IMR-90 (cell line): ENCODE data around the gene MYLK4. TPM values are rescaled to one million over a fixed set of nuclear protein-coding genes. Genes with fewer than 3 reads are reported as not detected.
A peak's percentile ranks its signal among the peaks of the same experiment; 100 is the strongest.

Experiments used
- ATAC-seq: fragments of 200-7000 bp; cut with Tn5 transposase; 2 replicates; pipeline ENCODE4 v1.9.1; 2020; ENCODE audit warnings: low read depth, mild to moderate bottlenecking, moderate library complexity
- BruUV-seq: library from RNA; stranded (reverse); fragments of 400-500 nt; replicated peaks from 2 replicates; lab custom pipeline; 2021; lab: Mats Ljungman, UMichigan
- CTCF ChIA-PET: fragments of 300-600 bp; formaldehyde crosslinking; extraction: SDS; loops from one replicate; lab custom pipeline; 2021; ENCODE audit warnings: antibody characterized with exemption; lab: Yijun Ruan, JAX
- POLR2A ChIA-PET: fragments of 300-600 bp; sonication (Branson Sonifier 250); formaldehyde crosslinking; loops from one replicate; lab custom pipeline; 2022; ENCODE audit warnings: antibody characterized with exemption; ENCODE audit not compliant: unreplicated experiment; lab: Charles Lee
- DNase-seq: peaks from one replicate; pipeline ENCODE4 v3.0.0; 2013
- H2AFZ ChIP-seq: replicated peaks from 2 replicates; pipeline ENCODE3; 2013; ENCODE audit warnings: low read length, mild to moderate bottlenecking; ENCODE audit not compliant: poor library complexity
- H2AK5ac ChIP-seq: 2 replicates; pipeline ENCODE4 v1.6.1; 2013; ENCODE audit warnings: low read depth, low read length, inconsistent platforms
- H2AK9ac ChIP-seq: replicated peaks from 2 replicates; pipeline ENCODE3; 2013; ENCODE audit warnings: mild to moderate bottlenecking, low read depth, low read length, moderate library complexity; ENCODE audit not compliant: poor library complexity
- H2BK120ac ChIP-seq: 2 replicates; pipeline ENCODE4 v1.6.1; 2013; ENCODE audit warnings: low read depth, low read length, inconsistent platforms
- H2BK15ac ChIP-seq: 3 replicates; pipeline ENCODE4 v1.6.1; 2013; ENCODE audit warnings: low read depth, low read length, inconsistent platforms
- H2BK20ac ChIP-seq: 2 replicates; pipeline ENCODE4 v1.6.1; 2013; ENCODE audit warnings: low read depth, mild to moderate bottlenecking, inconsistent platforms, low read length, moderate library complexity
- H2BK5ac ChIP-seq: 2 replicates; pipeline ENCODE4 v1.6.1; 2013; ENCODE audit warnings: mild to moderate bottlenecking, low read depth, low read length, inconsistent platforms; ENCODE audit not compliant: poor library complexity, severe bottlenecking
- H3K14ac ChIP-seq: replicated peaks from 2 replicates; pipeline ENCODE4 v1.6.1; 2013; ENCODE audit warnings: low read depth, low read length, inconsistent platforms
- H3K18ac ChIP-seq: 2 replicates; pipeline ENCODE4 v1.6.1; 2013; ENCODE audit warnings: low read depth, low read length, control low read depth
- H3K23ac ChIP-seq: 2 replicates; pipeline ENCODE4 v1.6.1; 2013; ENCODE audit warnings: low read depth, low read length, inconsistent platforms
- H3K27ac ChIP-seq: 2 replicates; pipeline ENCODE4 v1.5.1; 2013; ENCODE audit warnings: mild to moderate bottlenecking, control low read depth, low read length; ENCODE audit not compliant: insufficient read depth
- H3K27me3 ChIP-seq: 2 replicates; pipeline ENCODE4 v1.6.1; 2013; ENCODE audit warnings: low read length; ENCODE audit not compliant: control insufficient read depth, insufficient read depth
- H3K36me3 ChIP-seq: 2 replicates; pipeline ENCODE4 v1.6.1; 2013; ENCODE audit warnings: low read length, mixed read lengths; ENCODE audit not compliant: control insufficient read depth, insufficient read depth
- H3K4ac ChIP-seq: 2 replicates; pipeline ENCODE4 v1.6.1; 2013; ENCODE audit warnings: low read depth, low read length, inconsistent platforms
- H3K4me1 ChIP-seq: 2 replicates; pipeline ENCODE4 v1.6.1; 2013; ENCODE audit warnings: low read length, mixed read lengths; ENCODE audit not compliant: control insufficient read depth, insufficient read depth
- H3K4me2 ChIP-seq: 2 replicates; pipeline ENCODE4 v1.6.1; 2013; ENCODE audit warnings: low read depth, mild to moderate bottlenecking, control low read depth, low read length, moderate library complexity
- H3K4me3 ChIP-seq: 2 replicates; pipeline ENCODE4 v1.5.1; 2013; ENCODE audit warnings: low read depth, mild to moderate bottlenecking, control low read depth, low read length, moderate library complexity; ENCODE audit not compliant: insufficient read depth
- H3K56ac ChIP-seq: 2 replicates; pipeline ENCODE4 v1.6.1; 2013; ENCODE audit warnings: low read length, inconsistent platforms; ENCODE audit not compliant: insufficient read depth; ENCODE audit errors: extremely low read depth
- H3K79me1 ChIP-seq, 2 experiments: 2 replicates each; pipeline ENCODE4 v1.6.1; 2013; ENCODE audit warnings: low read length in 2 of 2, inconsistent platforms in 1 of 2, low read depth in 1 of 2
- H3K9ac ChIP-seq: 2 replicates; pipeline ENCODE4 v1.6.1; 2013; ENCODE audit warnings: low read depth, low read length, control low read depth
- H3K9me1 ChIP-seq: 2 replicates; pipeline ENCODE4 v1.6.1; 2013; ENCODE audit warnings: low read length, inconsistent platforms; ENCODE audit not compliant: insufficient read depth
- H3K9me3 ChIP-seq: 2 replicates; pipeline ENCODE4 v1.6.1; 2013; ENCODE audit warnings: low read length; ENCODE audit not compliant: control insufficient read depth, insufficient read depth
- H4K20me1 ChIP-seq: 2 replicates; pipeline ENCODE4 v1.6.1; 2013; ENCODE audit warnings: low read length, inconsistent platforms; ENCODE audit not compliant: insufficient read depth
- H4K5ac ChIP-seq: 2 replicates; pipeline ENCODE4 v1.6.1; 2013; ENCODE audit warnings: mild to moderate bottlenecking, low read depth, low read length, control low read depth
- H4K8ac ChIP-seq, 2 experiments: 2 replicates each; pipeline ENCODE4 v1.6.1; 2013; ENCODE audit warnings: low read depth in 2 of 2, low read length in 2 of 2, control low read depth in 1 of 2, inconsistent platforms in 1 of 2
- H4K91ac ChIP-seq: 2 replicates; pipeline ENCODE4 v1.6.1; 2013; ENCODE audit warnings: low read depth, low read length, inconsistent platforms; ENCODE audit not compliant: insufficient read depth
- CHD1 ChIP-seq: IDR thresholded peaks from 2 replicates; pipeline ENCODE4 v1.6.1; 2012; ENCODE audit warnings: low read depth, low read length, improper control_type of control experiment
- CTCF ChIP-seq: conservative IDR thresholded peaks from 2 replicates; pipeline ENCODE4 v1.5.1; 2012; ENCODE audit warnings: mild to moderate bottlenecking, low read depth, low read length, improper control_type of control experiment
- FOS ChIP-seq: fragments of 150-350 bp; IDR thresholded peaks from 2 replicates; pipeline ENCODE4 v1.6.1; 2016; ENCODE audit warnings: low read depth, low read length
- MAZ ChIP-seq: IDR thresholded peaks from 2 replicates; pipeline ENCODE4 v1.6.1; 2012; ENCODE audit warnings: low read depth, mild to moderate bottlenecking, low read length, improper control_type of control experiment, moderate library complexity, borderline replicate concordance
- MXI1 ChIP-seq: IDR thresholded peaks from 2 replicates; pipeline ENCODE4 v1.6.1; 2012; ENCODE audit warnings: low read depth, mild to moderate bottlenecking, low read length, moderate library complexity, borderline replicate concordance
- POLR2A ChIP-seq: IDR thresholded peaks from 2 replicates; pipeline ENCODE4 v1.6.1; 2012; ENCODE audit warnings: mild to moderate bottlenecking, low read depth, low read length
- RAD21 ChIP-seq: IDR thresholded peaks from 2 replicates; pipeline ENCODE4 v1.6.1; 2012; ENCODE audit warnings: low read length, improper control_type of control experiment
- RFX5 ChIP-seq: IDR thresholded peaks from 2 replicates; pipeline ENCODE4 v1.8.0; 2012; ENCODE audit warnings: low read depth, mild to moderate bottlenecking, low read length, moderate library complexity
- USF2 ChIP-seq: fragments of 150-350 bp; IDR thresholded peaks from 2 replicates; pipeline ENCODE4 v1.6.1; 2017; ENCODE audit warnings: mild to moderate bottlenecking, antibody characterized with exemption, low read length, low read depth
- WGBS, 2 experiments: methylation state at CpG; one replicate each; pipeline versions ENCODE4 v1.1.5 to v1.1.7; 2013; ENCODE audit warnings: missing lambda C conversion rate in 2 of 2; ENCODE audit not compliant: insufficient read length in 1 of 2; ENCODE audit errors: extremely low coverage in 2 of 2; 5-methylcytosine and 5-hydroxymethylcytosine counted together
- dilution Hi-C: fragments of 300-500 bp; cut with HindIII; formaldehyde crosslinking; loops from one replicate; pipeline ENCODE4 v1.14.3; 2018; ENCODE audit warnings: low sequenced_read_pairs; ENCODE audit not compliant: unreplicated experiment
- in situ Hi-C: fragments of 300-500 bp; cut with MboI; formaldehyde crosslinking; loops from 3 replicates; pipeline ENCODE4 v1.14.3; 2019; ENCODE audit warnings: low sequenced_read_pairs, inconsistent platforms, mixed read lengths
- intact Hi-C: fragments of 100-400 bp; cut with micrococcal nuclease; formaldehyde crosslinking; loops from 2 replicates; pipeline ENCODE4 v1.10.0; 2022
- polyA plus RNA-seq, 3 experiments: library from polyadenylated mRNA; depleted of rRNA; stranded (reverse); fragments of >200 nt; gene quantifications; 2 replicates each; pipeline ENCODE4 v1.2.3, GENCODE V29; 2012; ENCODE audit warnings: low replicate concordance in 1 of 3
- total RNA-seq: library from RNA; depleted of rRNA; stranded (reverse); fragments of >200 nt; gene quantifications from 2 replicates; pipeline ENCODE4 v1.2.3, GENCODE V29; 2012

Gene MYLK4
- total and polyA plus RNA-seq, 2 of the 4 experiments (the other 2 are of a cell fraction): under 0.01 to 0.07 TPM

GRCh38 chr6:2684766-2685754 lies 65.7 kb downstream of the MYLK4 start (continued):
- TF ChIP-seq USF2: no peak

GRCh38 chr6:2684103-2684749 lies 66.5 kb downstream of the MYLK4 start:
- no CpG with 5 or more reads among the region's 18 CpGs for WGBS, 2 experiments
- H3K14ac ChIP-seq: no peak overlapping the region
- H3K4me2 ChIP-seq: no peak overlapping the region
- in situ Hi-C loops (no loop called here), intact Hi-C loops (no loop called here), dilution Hi-C loops (no loop called here)
- no peaks in the 10 kb centered on the region for H3K79me1 ChIP-seq
- H2BK20ac ChIP-seq: no peak overlapping the region
- H3K27me3 ChIP-seq: no peaks in the 10 kb centered on the region
- H2AFZ ChIP-seq: no peak overlapping the region
- no peak overlapping the region for H4K8ac ChIP-seq
- no peak overlapping the region for H3K18ac ChIP-seq
- DNase-seq: peak; percentile 20
- H3K56ac ChIP-seq: no peak overlapping the region
- peaks cover 2% of the 10 kb centered on the region; the same call in 1 of the 2 replicates for H3K4me1 ChIP-seq
- H2AK5ac ChIP-seq: no peak overlapping the region
- ChIA-PET POLR2A (no interaction called here), CTCF (no interaction called here)
- no peak overlapping the region for H3K9ac ChIP-seq
- H3K27ac ChIP-seq: no peak overlapping the region
- no peak overlapping the region for H3K4ac ChIP-seq
- H2BK120ac ChIP-seq: no peak overlapping the region
- no peak overlapping the region for H2BK5ac ChIP-seq
- no peak for ATAC-seq
- BruUV-seq: no TSS peak
- H3K9me3 ChIP-seq: no peaks in the 10 kb centered on the region
- H2AK9ac ChIP-seq: no peak overlapping the region
- no peaks in the 10 kb centered on the region for H4K20me1 ChIP-seq
- no peak overlapping the region for H4K91ac ChIP-seq
- no peaks in the 10 kb centered on the region for H3K36me3 ChIP-seq
- H3K4me3 ChIP-seq: no peak overlapping the region
- no peak overlapping the region for H3K23ac ChIP-seq
- H3K9me1 ChIP-seq: no peaks in the 10 kb centered on the region
- no peak overlapping the region for H4K5ac ChIP-seq
- no peak overlapping the region for H2BK15ac ChIP-seq
- TF ChIP-seq FOS (no peak), CHD1 (no peak), MAZ (no peak), USF2 (no peak), CTCF (no peak), RAD21 (no peak), POLR2A (no peak), MXI1 (no peak), RFX5 (no peak)
